Loucy (cell line): ENCODE results near the gene SON.

ENCODE experiments used
- H2AFZ ChIP-seq: fragments of 200-600 bp; sonication (generic); 2 replicates; pipeline ENCODE4 v1.6.0; 2016; ENCODE audit warnings: antibody characterized with exemption, mild to moderate bottlenecking, low read length, moderate library complexity
- H3F3A ChIP-seq: fragments of 200-600 bp; 2 replicates; pipeline ENCODE4 v1.6.0; 2016; ENCODE audit warnings: antibody characterized with exemption, low read depth, mild to moderate bottlenecking
- H3K27me3 ChIP-seq: fragments of 200-600 bp; sonication (generic); 2 replicates; pipeline ENCODE4 v1.6.1; 2014; ENCODE audit warnings: low read length, mild to moderate bottlenecking; ENCODE audit not compliant: insufficient read depth, poor library complexity, severe bottlenecking
- H3K36me3 ChIP-seq: fragments of 200-600 bp; sonication (generic); 2 replicates; pipeline ENCODE4 v1.6.1; 2016; ENCODE audit warnings: low read length; ENCODE audit not compliant: insufficient read depth
- H3K4me1 ChIP-seq: fragments of 200-600 bp; sonication (generic); 2 replicates; pipeline ENCODE4 v1.5.1; 2014; ENCODE audit warnings: low read length, mild to moderate bottlenecking; ENCODE audit not compliant: insufficient read depth, poor library complexity, severe bottlenecking
- H3K4me2 ChIP-seq: fragments of 200-600 bp; sonication (generic); 2 replicates; pipeline ENCODE4 v1.6.0; 2014; ENCODE audit warnings: antibody characterized with exemption, low read length, low read depth, mild to moderate bottlenecking; ENCODE audit not compliant: poor library complexity, severe bottlenecking
- H3K4me3 ChIP-seq: fragments of 200-600 bp; sonication (generic); 2 replicates; pipeline ENCODE4 v1.5.1; 2014; ENCODE audit warnings: low read length, mild to moderate bottlenecking, mixed read lengths; ENCODE audit not compliant: poor library complexity, severe bottlenecking
- H3K79me2 ChIP-seq: fragments of 200-600 bp; sonication (generic); 2 replicates; pipeline ENCODE4 v1.6.1; 2014; ENCODE audit warnings: low read length; ENCODE audit not compliant: insufficient read depth
- H3K9ac ChIP-seq: fragments of 200-600 bp; sonication (generic); 2 replicates; pipeline ENCODE4 v1.6.0; 2014; ENCODE audit warnings: mild to moderate bottlenecking, low read depth, low read length, moderate library complexity; ENCODE audit not compliant: poor library complexity, severe bottlenecking
- H3K9me2 ChIP-seq: fragments of 200-600 bp; sonication (generic); replicated peaks from 2 replicates; pipeline ENCODE4 v1.6.1; 2016; ENCODE audit warnings: low read depth, low read length, mixed read lengths
- H3K9me3 ChIP-seq: fragments of 200-600 bp; sonication (generic); 2 replicates; pipeline ENCODE4 v1.6.1; 2014; ENCODE audit warnings: mild to moderate bottlenecking, antibody characterized with exemption, low read length, low read depth; ENCODE audit not compliant: insufficient read depth
- H4K20me1 ChIP-seq: fragments of 200-600 bp; sonication (generic); 2 replicates; pipeline ENCODE4 v1.6.0; 2014; ENCODE audit warnings: antibody characterized with exemption, low read length, mild to moderate bottlenecking; ENCODE audit not compliant: insufficient read depth, poor library complexity, severe bottlenecking
- EZH2phosphoT487 ChIP-seq: fragments of 200-600 bp; IDR thresholded peaks from 2 replicates; pipeline ENCODE4 v1.6.1; 2018; ENCODE audit warnings: antibody characterized with exemption, mild to moderate bottlenecking, moderate library complexity, borderline replicate concordance
- TF ChIP-seq, protein P1 (sequence below): fragments of 200-600 bp; sonication (generic); conservative IDR thresholded peaks from 2 replicates; pipeline ENCODE4 v1.5.1; 2014; ENCODE audit warnings: mild to moderate bottlenecking, antibody characterized with exemption, low read length

Gene SON

GRCh38 chr21:33586927-33587326 lies 44.1 kb downstream of the SON start:
- Histone ChIP-seq H3K79me2 (peaks cover 39% of the 10 kb centered on the region), H3K27me3 (no peaks in the 10 kb centered on the region), H3K9ac (peak overlapping the region; percentile 81), H3K4me2 (peak overlapping the region; percentile 91), H3K4me1 (peaks cover 29% of the 10 kb centered on the region), H3K36me3 (no peaks in the 10 kb centered on the region), H4K20me1 (peaks cover 11% of the 10 kb centered on the region), H3K4me3 (peak overlapping the region; percentile 77), H3F3A (0 out of 2 replicates have a peak, but pooled peaks cover 3% of the 10 kb centered on the region), H3K9me3 (no peaks in the 10 kb centered on the region), H2AFZ (no peak overlapping the region), H3K9me2 (no peaks in the 10 kb centered on the region)
- TF ChIP-seq, protein P1, sequence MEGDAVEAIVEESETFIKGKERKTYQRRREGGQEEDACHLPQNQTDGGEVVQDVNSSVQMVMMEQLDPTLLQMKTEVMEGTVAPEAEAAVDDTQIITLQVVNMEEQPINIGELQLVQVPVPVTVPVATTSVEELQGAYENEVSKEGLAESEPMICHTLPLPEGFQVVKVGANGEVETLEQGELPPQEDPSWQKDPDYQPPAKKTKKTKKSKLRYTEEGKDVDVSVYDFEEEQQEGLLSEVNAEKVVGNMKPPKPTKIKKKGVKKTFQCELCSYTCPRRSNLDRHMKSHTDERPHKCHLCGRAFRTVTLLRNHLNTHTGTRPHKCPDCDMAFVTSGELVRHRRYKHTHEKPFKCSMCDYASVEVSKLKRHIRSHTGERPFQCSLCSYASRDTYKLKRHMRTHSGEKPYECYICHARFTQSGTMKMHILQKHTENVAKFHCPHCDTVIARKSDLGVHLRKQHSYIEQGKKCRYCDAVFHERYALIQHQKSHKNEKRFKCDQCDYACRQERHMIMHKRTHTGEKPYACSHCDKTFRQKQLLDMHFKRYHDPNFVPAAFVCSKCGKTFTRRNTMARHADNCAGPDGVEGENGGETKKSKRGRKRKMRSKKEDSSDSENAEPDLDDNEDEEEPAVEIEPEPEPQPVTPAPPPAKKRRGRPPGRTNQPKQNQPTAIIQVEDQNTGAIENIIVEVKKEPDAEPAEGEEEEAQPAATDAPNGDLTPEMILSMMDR, result no peak
- no peak for TF ChIP-seq EZH2phosphoT487

GRCh38 chr21:33587792-33588484 lies 45.1 kb downstream of the SON start:
- Histone ChIP-seq H3K4me1 (peaks cover 29% of the 10 kb centered on the region), H3K36me3 (no peaks in the 10 kb centered on the region), H3K79me2 (peaks cover 39% of the 10 kb centered on the region), H2AFZ (peak overlapping the region; percentile 55), H3K9me3 (no peaks in the 10 kb centered on the region), H3K4me2 (peak overlapping the region; percentile 91), H4K20me1 (peaks cover 11% of the 10 kb centered on the region), H3F3A (0 out of 2 replicates have a peak, but pooled peaks cover 3% of the 10 kb centered on the region), H3K4me3 (peak overlapping the region; percentile 77), H3K27me3 (no peaks in the 10 kb centered on the region), H3K9me2 (no peaks in the 10 kb centered on the region), H3K9ac (peak overlapping the region; percentile 81)
- TF ChIP-seq, protein P1, result no peak
- no peak for TF ChIP-seq EZH2phosphoT487

GRCh38 chr21:33588485-33589335 lies 45.9 kb downstream of the SON start, which contains the start of gene DONSON:
Gene DONSON, minus strand, starts transcription at chr21:33588684. Its CDS starts 43 bp downstream, at chr21:33588641.
- no peaks in the 10 kb centered on the region for H3F3A ChIP-seq
- TF ChIP-seq EZH2phosphoT487, result no peak
- TF ChIP-seq, protein P1, result no peak

More at GRCh38 chr21:33588485-33589335, 45.9 kb downstream of the SON start, which contains the start of gene DONSON:
- peak within 1 kb of the TSS; percentile 77 for H3K4me3 ChIP-seq
- H3K9me3 ChIP-seq, result no peaks in the 10 kb centered on the region
- H3K36me3 ChIP-seq, result no peaks in the 10 kb centered on the region
- H2AFZ ChIP-seq, result peak within 1 kb of the TSS; percentile 90
- H3K9ac ChIP-seq, result peak within 1 kb of the TSS; percentile 81
- peaks cover 11% of the 10 kb centered on the region for H4K20me1 ChIP-seq
- no peaks in the 10 kb centered on the region for H3K9me2 ChIP-seq
- H3K4me2 ChIP-seq, result peak within 1 kb of the TSS; percentile 91
- H3K4me1 ChIP-seq, result peaks cover 29% of the 10 kb centered on the region
- H3K79me2 ChIP-seq, result peaks cover 39% of the 10 kb centered on the region
- no peaks in the 10 kb centered on the region for H3K27me3 ChIP-seq
